ENCODE measurements around the gene CCDC191. TPM values are rescaled to one million over a fixed set of nuclear protein-coding genes. Genes with fewer than 3 reads are reported as not detected.

The CCDC191 gene
- total and polyA plus RNA-seq, 9 of the 15 experiments (the other 6 are each of a cell fraction or from before 2014, with no cell fraction given): 0.10 to 0.55 (median 0.22) TPM

DNA sequence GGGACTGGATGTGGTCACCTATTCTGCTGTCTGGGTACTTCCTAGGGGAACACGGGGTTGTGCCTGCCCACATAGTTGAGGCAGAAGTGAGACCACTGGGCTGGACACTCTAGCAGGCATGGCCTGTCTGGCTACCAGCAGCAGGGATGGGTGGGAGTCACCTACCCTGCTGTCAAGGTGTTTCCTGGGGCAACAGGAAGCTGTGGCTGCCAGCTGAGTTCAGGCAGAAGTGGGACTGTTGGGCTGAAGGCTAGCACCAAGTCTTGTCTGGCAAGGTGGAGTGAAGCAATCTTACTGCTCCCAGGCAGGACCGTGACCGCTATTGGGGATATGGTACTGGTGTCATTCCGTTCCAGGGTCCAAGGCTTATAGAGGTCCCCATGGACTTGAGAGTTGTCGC, 128.8 kb downstream of the CCDC191 start:
- Histone ChIP-seq H3K27ac (ENCODE audit: extremely low read depth, low read depth, low read length) (no peak overlapping the region), H3K36me3 (ENCODE audit: control insufficient read depth, insufficient read depth, low read length) (no peaks in the 10 kb centered on the region), H3K4me1 (replicated peaks in 1 of 2; ENCODE audit: control insufficient read depth in 2 of 2, insufficient read depth in 2 of 2, low read length in 2 of 2) (no peaks in the 10 kb centered on the region), H3K9me1 (ENCODE audit: control insufficient read depth, insufficient read depth, low read length) (no peaks in the 10 kb centered on the region), H3K9ac (ENCODE audit: insufficient read depth in 1 of 2, low read depth in 2 of 2, low read length in 2 of 2) (no peak overlapping the region), H3K4me3 (no peak overlapping the region), H3K9me3 (replicated peaks; ENCODE audit: control insufficient read depth, insufficient read depth, low read depth, low read length) (no peaks in the 10 kb centered on the region), H4K20me1 (replicated peaks; ENCODE audit: control insufficient read depth, insufficient read depth, low read length) (no peaks in the 10 kb centered on the region), H3K4me2 (ENCODE audit: insufficient read depth, low read length) (no peak overlapping the region), H3K79me2 (ENCODE audit: control insufficient read depth, insufficient read depth, low read length) (no peaks in the 10 kb centered on the region), H3K27me3 (ENCODE audit: control insufficient read depth in 2 of 2, insufficient read depth in 2 of 2, low read length in 2 of 2) (no peaks in the 10 kb centered on the region; a peak in 1 of 5 replicates), H2AFZ (ENCODE audit: low read depth, low read length) (no peak overlapping the region)
- ATAC-seq (no peak), FAIRE-seq (no peak), DNase-seq (ENCODE audit: extremely low read depth in 1 of 4, low spot score in 3 of 4) (no peak)
- intact Hi-C loops (cut with micrococcal nuclease) (no loop called here), in situ Hi-C loops (cut with MboI) (no loop called here)
- POLR2A ChIA-PET: no interaction called here
- no peak for TF ChIP-seq HNRNPH1 (optimal IDR thresholded peaks at IDR 0.05; ENCODE audit: low read depth, low read length)
- WGBS (ENCODE audit: insufficient coverage, low coverage, missing lambda C conversion rate): 0% methylated on average over 3 of the region's 5 CpGs
- no TSS peak for BruUV-seq (replicated peaks)
- CTCF ChIA-PET (ENCODE audit: low intra/inter-chr PET ratio): no interaction called here

DNA sequence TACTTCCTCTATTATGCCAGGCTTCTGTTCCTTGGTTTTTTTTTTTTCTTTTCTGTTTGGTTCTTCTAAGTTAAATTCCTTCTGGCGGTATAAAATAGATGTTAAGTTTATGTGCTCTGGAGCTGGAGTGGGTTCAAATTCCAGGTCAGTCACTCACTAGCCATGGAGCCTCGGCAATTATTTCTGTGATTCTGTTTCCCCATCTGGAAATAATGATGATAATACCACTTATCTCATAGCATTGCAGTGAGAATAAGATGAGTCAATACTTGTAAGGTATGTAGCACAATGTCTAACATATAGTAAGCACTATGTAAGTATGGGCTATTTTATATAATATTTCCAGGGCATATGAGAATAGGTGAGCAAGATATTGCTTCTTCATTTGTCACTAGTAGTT, 141.7 kb downstream of the CCDC191 start:
- in situ Hi-C loops (cut with MboI): loop anchor here (5.0 to 10.0 kb wide), 2 partner anchors 70 to 172 kb away; no protein-coding TSS in a partner anchor
- CTCF ChIA-PET (ENCODE audit: low intra/inter-chr PET ratio): no interaction called here

More for the DNA sequence above, 141.7 kb downstream of the CCDC191 start:
- POLR2A ChIA-PET: no interaction called here
- no peak for TF ChIP-seq NFXL1 (CRISPR knock-in tag; IDR thresholded peaks at IDR 0.05)
- TF ChIP-seq TFE3 (CRISPR knock-in tag; IDR thresholded peaks at IDR 0.05): no peak
- no peak for TF ChIP-seq RBM22 (IDR thresholded peaks at IDR 0.05; ENCODE audit: low read depth, low read length, poor library complexity, severe bottlenecking)
- no peak for TF ChIP-seq SMARCE1 (IDR thresholded peaks at IDR 0.05)
- TF ChIP-seq MIER1 (IDR thresholded peaks at IDR 0.05; ENCODE audit: low read depth): no peak
- TF ChIP-seq ZNF354B (CRISPR knock-in tag; IDR thresholded peaks at IDR 0.05): no peak
- TF ChIP-seq ELF2 (CRISPR knock-in tag; IDR thresholded peaks at IDR 0.05): no peak
- TF ChIP-seq MCM7 (IDR thresholded peaks at IDR 0.05): no peak
- no peak for TF ChIP-seq CEBPG (CRISPR knock-in tag; IDR thresholded peaks at IDR 0.05)
- TF ChIP-seq CEBPG (tag; conservative IDR thresholded peaks at IDR 0.05 in 1 of 2, IDR thresholded peaks at IDR 0.05 in 1 of 2): no peak
- no peak overlapping the region for H3K27ac ChIP-seq (ENCODE audit: extremely low read depth, low read depth, low read length)
- H3K9me3 ChIP-seq (replicated peaks; ENCODE audit: control insufficient read depth, insufficient read depth, low read depth, low read length): no peaks in the 10 kb centered on the region
- WGBS (ENCODE audit: insufficient coverage, low coverage, missing lambda C conversion rate): 0% methylated on average over 2 of the region's 2 CpGs
- H3K4me3 ChIP-seq: no peak overlapping the region
- no peaks in the 10 kb centered on the region for H3K9me1 ChIP-seq (ENCODE audit: control insufficient read depth, insufficient read depth, low read length)
- no peak for FAIRE-seq
- H3K27me3 ChIP-seq (ENCODE audit: control insufficient read depth in 2 of 2, insufficient read depth in 2 of 2, low read length in 2 of 2): no peaks in the 10 kb centered on the region
- no peaks in the 10 kb centered on the region for H3K79me2 ChIP-seq (ENCODE audit: control insufficient read depth, insufficient read depth, low read length)
- H2AFZ ChIP-seq (ENCODE audit: low read depth, low read length): no peak overlapping the region
- intact Hi-C loops (cut with micrococcal nuclease): no loop called here
- no peak overlapping the region for H3K9ac ChIP-seq (ENCODE audit: insufficient read depth in 1 of 2, low read depth in 2 of 2, low read length in 2 of 2)
- no peak for DNase-seq (ENCODE audit: extremely low read depth in 1 of 4, low spot score in 3 of 4)
- H3K36me3 ChIP-seq (ENCODE audit: control insufficient read depth, insufficient read depth, low read length): no peaks in the 10 kb centered on the region
- no TSS peak for BruUV-seq (replicated peaks)
- no peaks in the 10 kb centered on the region for H4K20me1 ChIP-seq (replicated peaks; ENCODE audit: control insufficient read depth, insufficient read depth, low read length)
- no peak overlapping the region for H3K4me2 ChIP-seq (ENCODE audit: insufficient read depth, low read length)
- H3K4me1 ChIP-seq (replicated peaks in 1 of 2; ENCODE audit: control insufficient read depth in 2 of 2, insufficient read depth in 2 of 2, low read length in 2 of 2): no peaks in the 10 kb centered on the region
- no peak for ATAC-seq

All from K562 (cell line).